OCI-LY7 (cell line): ENCODE results near the gene PICALM.

ENCODE experiments used
- CTCF ChIP-seq: fragments of 200-600 bp; sonication (generic); conservative IDR thresholded peaks from 2 replicates; pipeline ENCODE4 v1.5.1; 2014; ENCODE audit warnings: mild to moderate bottlenecking, antibody characterized with exemption, low read length, moderate library complexity, mixed read lengths
- EZH2phosphoT487 ChIP-seq: fragments of 200-600 bp; sonication (generic); IDR thresholded peaks from 2 replicates; pipeline ENCODE4 v1.6.1; 2018; ENCODE audit warnings: low read depth, borderline replicate concordance, mild to moderate bottlenecking, mixed run types, antibody characterized with exemption, low read length, moderate library complexity, mixed read lengths

- TF ChIP-seq CTCF (no peak), EZH2phosphoT487 (no peak)
Measured at GRCh38 chr11:86035920-86036319, 33.0 kb downstream of the PICALM start.
